ENCODE data around the gene SLC35A2.
"Not testable (repeated sequence)": the region's sequence is repeated elsewhere in the genome, so short reads cannot be mapped to it uniquely, and the experiment has no call there.

The SLC35A2 gene

DNA sequence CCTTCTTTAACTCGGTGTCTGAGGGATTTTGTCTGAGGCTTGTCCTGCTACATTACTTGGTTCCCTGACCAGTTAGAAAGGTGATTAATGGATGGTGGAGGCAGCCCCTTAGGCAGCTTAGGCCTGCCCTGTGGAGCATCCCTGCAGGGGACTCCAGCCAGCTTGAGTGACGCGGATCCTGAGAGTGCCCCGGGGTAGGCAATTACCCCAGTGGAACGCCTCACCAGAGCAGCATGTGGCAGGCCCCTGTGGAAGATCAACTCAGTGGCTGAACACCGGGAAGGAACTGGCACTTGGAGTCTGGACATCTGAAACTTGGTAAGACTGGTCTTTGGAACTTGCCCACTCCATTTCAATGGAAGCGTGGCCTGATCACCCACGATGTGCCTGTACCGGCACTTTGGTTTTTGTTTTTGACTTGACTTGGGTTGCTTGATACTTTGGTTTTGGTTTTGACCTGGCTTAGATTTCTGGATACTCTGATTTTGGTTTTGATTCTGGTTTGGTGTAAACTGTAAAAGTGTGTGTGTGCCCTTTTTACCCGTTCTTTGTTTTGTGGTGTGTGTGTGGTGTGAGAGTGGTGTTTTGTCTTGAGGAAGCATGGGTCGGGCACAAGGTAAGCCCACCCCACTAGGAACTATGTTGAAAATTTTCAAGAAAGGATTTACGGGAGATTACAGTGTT is 57.2 kb downstream of the SLC35A2 start:
- DNase-seq (ENCODE audit: extremely low read depth in 1 of 2, low read depth in 1 of 2), result not testable (repeated sequence)

DNA sequence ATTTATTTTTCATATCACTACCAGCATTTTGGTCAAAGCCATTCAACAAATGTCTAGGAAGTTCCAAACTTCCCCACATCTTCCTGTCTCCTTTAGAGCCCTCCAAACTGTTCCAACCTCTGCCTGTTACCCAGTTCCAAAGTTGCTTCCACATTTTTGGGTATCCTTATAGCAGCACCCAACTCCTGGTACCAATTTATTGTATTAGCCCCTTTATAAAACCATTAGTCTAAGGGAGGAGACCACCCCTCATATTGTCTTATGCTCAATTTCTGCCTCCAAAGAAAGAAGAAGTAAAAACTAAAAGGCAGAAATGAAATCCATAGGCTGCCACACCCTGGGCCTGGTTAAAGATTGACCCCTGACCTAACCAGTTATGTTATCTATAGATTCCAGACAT is 58.0 kb downstream of the SLC35A2 start:
- not testable (repeated sequence) for DNase-seq (ENCODE audit: extremely low read depth in 1 of 2, low read depth in 1 of 2)
